ES-I3 (cell line): Measurements from ENCODE around the gene HDAC8.

Experiments
- H3K36me3 ChIP-seq: 2 replicates; pipeline ENCODE4 v1.6.1; 2013; ENCODE audit warnings: mild to moderate bottlenecking, low read length, control low read depth, moderate library complexity; ENCODE audit not compliant: insufficient read depth
- H3K4me1 ChIP-seq: 2 replicates; pipeline ENCODE4 v1.6.1; 2013; ENCODE audit warnings: mild to moderate bottlenecking, control low read depth, low read length; ENCODE audit not compliant: insufficient read depth
- H3K9ac ChIP-seq: 2 replicates; pipeline ENCODE4 v1.6.1; 2013; ENCODE audit warnings: low read depth, mild to moderate bottlenecking, low read length, moderate library complexity
- H3K9me3 ChIP-seq: 2 replicates; pipeline ENCODE4 v1.6.1; 2013; ENCODE audit warnings: mild to moderate bottlenecking, low read length, moderate library complexity; ENCODE audit not compliant: control insufficient read depth, insufficient read depth

The HDAC8 gene

DNA sequence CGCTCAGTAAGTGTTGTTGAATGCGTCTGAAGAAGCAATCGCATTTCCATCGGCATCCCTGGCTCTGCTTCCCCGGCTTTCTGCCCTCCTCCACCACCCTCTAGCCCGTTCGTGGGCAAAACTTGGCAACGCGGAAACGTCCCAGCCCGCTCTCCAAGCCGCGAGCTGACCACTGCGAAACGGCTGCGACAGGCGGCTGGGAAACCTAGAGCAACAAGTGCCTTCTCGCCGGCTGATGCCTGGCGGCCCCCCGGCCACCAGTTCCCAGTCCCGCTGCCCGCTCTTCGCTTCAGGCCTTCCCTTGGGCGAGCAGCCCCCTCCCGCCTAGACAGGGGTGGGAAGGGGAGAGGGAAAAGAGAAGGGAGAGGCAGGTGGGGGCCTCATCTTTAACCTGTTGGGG is 267.8 kb downstream of the HDAC8 start:
- Histone ChIP-seq H3K9me3 (no peaks in the 10 kb centered on the region), H3K36me3 (no peaks in the 10 kb centered on the region), H3K9ac (peak overlapping the region; percentile 61; the same call in 1 of the 2 replicates), H3K4me1 (no peaks in the 10 kb centered on the region)

DNA sequence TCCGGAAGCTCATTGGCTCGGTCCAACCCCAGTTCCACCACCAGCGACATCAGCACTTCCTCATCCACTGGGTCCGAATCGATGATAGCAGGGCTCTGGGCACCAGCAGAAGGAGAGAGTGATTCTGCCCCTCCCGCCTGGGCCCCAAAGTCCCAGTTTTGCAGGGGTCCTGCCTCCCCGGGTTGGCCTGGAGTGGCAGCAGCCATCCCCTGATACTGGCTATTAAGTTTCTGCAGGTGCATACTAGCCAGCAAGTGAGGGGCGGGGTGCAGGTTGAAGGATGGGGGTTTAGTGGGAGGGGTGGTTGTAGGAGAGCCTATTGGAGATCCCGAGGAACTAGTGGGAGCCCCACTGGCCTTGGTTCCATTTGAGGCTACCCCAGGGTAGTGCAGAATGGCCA is 270.9 kb downstream of the HDAC8 start:
- no peaks in the 10 kb centered on the region for H3K36me3 ChIP-seq
- no peaks in the 10 kb centered on the region for H3K9me3 ChIP-seq
- H3K9ac ChIP-seq: no peak overlapping the region
- H3K4me1 ChIP-seq: no peaks in the 10 kb centered on the region

DNA sequence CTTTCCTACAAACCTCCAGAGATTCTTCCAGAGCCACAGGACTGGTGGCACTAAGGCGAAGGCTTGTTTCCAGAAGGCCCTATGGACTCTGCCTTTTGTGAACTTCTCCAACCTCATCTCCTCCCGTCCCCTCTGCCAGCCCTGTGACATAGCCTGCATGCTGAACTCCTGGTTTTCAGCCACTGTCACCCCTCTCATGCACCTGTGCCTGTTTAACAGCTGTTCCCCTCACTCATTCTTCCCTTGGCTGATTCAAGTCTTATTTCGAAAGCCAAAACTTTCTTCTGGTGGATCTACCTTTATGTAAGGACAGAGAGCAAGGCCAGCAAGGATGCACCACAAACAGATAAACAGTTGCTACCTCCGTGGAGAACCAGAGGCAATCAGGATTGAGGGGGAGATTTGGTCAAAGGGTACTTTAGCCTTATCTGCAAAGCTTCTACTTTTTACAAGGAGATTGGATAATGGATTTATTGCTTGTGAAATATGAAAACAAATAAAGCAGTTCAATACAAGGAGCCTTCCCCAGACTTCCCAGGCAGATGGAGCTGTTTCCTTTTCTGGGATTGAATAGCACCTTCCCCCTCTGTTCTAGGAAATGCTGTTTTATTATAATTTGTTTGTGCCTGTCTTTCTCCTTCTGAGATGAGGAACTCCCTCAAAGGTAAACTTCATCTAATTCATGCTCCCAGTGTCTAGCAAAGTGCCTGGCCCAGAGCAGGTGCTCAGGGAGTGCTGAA is 272.6 kb downstream of the HDAC8 start:
- H3K9ac ChIP-seq: no peak overlapping the region
- H3K9me3 ChIP-seq: no peaks in the 10 kb centered on the region
- H3K4me1 ChIP-seq: no peaks in the 10 kb centered on the region
- H3K36me3 ChIP-seq: no peaks in the 10 kb centered on the region

DNA sequence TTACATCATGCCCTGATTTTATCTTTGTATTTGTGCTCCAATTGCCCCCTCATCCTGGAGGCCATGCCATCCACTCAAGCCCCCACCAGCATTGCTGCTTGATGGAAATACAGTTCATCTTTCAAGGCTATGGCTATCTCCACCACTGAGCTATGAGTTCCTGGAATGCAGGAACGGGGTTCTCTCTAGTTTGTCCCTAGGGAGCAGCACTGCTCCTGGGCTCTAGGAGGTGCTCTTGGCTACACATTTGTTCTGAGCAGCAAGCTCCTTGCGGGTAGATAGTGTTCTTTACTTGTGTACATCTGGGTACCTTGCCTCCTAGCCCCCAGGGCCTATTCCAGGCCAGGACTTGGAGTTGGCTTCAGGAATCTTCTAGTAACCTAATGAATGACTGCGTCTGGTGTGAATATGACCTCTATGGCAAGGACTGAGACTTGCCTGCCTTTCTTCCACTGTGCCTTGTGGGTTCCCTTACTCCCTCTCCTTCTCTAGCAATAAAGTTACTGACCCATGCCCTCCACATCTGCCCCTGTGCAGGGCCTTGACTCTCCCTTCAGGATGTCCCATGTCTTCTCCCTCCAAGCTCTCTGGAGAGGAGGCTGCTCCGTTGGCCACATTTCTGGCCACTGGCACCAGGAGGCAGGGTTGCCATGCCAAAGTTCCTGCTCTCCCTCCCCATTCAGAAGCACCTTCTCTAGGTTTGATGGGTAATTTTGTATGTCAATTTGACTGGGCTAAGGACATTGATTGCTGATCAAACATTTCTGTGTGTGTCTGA is 274.5 kb downstream of the HDAC8 start:
- Histone ChIP-seq H3K36me3 (no peaks in the 10 kb centered on the region), H3K9me3 (no peaks in the 10 kb centered on the region), H3K9ac (no peak overlapping the region), H3K4me1 (no peaks in the 10 kb centered on the region)

DNA sequence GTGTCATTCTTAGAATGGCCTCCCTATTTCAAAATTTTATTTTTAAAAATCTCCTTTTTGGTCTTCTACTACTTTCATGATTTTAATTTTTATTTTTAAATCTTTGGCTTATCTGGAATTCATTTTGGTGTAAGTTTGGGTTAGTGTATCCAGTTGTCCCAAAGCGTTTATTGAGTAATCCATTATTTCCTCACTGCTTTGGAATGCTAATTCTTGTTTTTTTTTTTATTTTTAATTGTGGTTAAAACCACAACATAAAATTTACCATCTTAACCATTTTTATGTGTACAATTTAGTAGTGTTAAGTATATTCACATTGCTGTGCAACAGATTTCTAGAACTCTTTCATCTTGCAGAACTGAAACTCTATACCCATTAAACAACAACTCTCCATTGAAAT is 275.7 kb downstream of the HDAC8 start:
- H3K9ac ChIP-seq: no peak overlapping the region
- no peaks in the 10 kb centered on the region for H3K36me3 ChIP-seq
- no peaks in the 10 kb centered on the region for H3K9me3 ChIP-seq
- H3K4me1 ChIP-seq: no peaks in the 10 kb centered on the region

DNA sequence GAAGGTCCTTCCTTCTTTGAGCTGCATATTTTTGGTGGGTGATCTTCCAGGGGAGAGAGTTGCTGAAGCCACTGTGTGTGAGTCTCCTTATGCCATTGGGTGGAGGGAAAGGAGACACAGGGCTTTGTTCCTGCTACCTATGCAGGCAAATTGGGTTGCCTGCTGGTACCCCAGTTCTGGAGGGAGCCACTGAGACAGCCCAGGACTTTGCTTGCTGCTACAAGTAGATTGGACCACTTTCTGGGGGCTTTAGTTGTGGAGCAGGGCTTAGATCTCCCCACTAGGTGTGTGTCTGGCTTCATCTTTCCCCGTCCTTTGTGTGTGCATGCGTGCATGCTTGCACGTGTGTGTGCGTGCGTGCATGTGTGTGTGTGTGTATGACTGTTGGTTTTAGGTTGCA is 276.9 kb downstream of the HDAC8 start:
- Histone ChIP-seq H3K4me1 (no peaks in the 10 kb centered on the region), H3K9me3 (no peaks in the 10 kb centered on the region), H3K9ac (no peak overlapping the region), H3K36me3 (no peaks in the 10 kb centered on the region)

DNA sequence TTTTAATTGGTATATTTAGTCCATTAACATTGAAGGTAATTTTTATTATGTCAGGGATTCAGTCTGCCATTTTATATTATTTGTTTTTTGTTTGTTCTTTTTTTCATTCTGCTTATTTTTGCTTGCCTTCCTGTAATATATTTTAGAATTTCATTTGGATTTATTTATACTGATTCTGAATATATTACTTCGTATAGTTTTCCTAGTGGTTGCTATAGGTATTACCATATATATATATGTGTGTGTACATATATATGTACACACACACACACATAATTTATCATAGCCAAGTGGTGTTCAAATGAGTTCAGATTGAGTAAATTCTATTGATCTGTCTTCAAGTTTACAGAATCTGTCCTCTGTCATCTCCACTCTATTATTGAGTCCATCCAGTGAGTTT is 278.1 kb downstream of the HDAC8 start:
- H3K9ac ChIP-seq: no peak overlapping the region
- no peaks in the 10 kb centered on the region for H3K9me3 ChIP-seq
- no peaks in the 10 kb centered on the region for H3K36me3 ChIP-seq
- no peaks in the 10 kb centered on the region for H3K4me1 ChIP-seq

DNA sequence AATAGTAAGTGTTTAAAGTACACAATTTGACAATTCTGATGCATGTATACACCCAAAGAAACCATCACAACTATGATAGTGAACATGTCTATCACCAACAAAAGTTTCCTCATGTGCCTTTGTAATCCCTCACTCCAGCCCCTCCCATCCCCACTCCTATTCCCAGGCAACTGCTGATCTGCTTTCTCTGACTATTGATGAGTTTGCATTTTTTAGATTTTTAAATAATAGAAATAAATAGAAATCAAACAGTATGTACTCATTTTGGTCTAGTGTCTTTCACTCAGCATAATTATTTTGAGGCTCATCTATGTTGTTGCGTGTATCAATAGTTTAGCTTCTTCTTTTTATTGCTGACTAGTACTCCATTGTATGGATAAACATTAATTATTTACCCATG is 290.3 kb downstream of the HDAC8 start:
- peaks cover 4% of the 10 kb centered on the region; the same call in 1 of the 2 replicates for H3K4me1 ChIP-seq
- no peak overlapping the region for H3K9ac ChIP-seq
- H3K36me3 ChIP-seq: no peaks in the 10 kb centered on the region
- no peaks in the 10 kb centered on the region for H3K9me3 ChIP-seq

DNA sequence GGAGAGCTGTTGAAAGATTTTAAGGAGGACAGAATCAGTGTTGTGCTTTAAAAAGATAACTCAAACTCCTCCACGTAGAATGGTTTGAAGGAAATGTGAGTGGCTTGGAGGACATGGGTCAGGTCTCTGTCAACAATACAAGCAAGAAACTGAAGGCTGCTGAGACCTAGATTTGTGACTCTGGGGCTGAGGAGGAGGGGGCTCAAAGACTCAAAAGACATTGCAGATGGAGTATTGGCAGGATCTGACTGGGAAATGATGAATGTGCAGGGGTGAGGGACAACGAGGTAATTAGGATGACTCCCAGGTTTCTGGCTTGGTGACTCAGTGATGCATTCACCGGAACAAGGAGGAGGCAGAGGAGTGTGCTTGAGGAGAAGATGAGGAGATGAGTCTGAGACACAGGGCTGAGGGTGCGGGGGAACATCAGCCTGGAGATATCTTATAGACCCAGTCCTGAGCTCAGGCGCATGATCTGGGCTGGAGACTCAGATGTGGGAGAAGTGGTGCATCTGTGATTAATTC is 292.3 kb downstream of the HDAC8 start:
- H3K36me3 ChIP-seq: peaks cover 12% of the 10 kb centered on the region
- H3K4me1 ChIP-seq: peaks cover 8% of the 10 kb centered on the region; the same call in 1 of the 2 replicates
- no peak overlapping the region for H3K9ac ChIP-seq
- H3K9me3 ChIP-seq: no peaks in the 10 kb centered on the region
